ENCODE measurements around the gene GNPTG.

DNA sequence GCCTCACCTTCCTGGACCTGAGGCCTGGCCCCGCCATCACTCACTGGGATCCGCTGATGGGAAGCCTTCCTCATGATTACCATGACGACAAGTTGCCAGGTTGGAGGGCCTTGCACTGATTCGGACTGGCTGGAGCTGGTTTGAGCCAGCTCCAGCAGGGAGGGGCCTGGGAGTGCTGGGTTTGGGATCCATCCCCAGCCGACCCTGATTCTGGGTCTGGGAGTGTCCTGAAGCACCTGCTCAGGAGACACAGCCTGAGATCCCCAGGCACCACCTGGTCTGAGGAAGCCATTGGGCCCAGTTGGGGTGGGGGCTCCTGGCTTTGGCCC, 24.1 kb upstream of the GNPTG start:
- TF ChIP-seq, protein P1, sequence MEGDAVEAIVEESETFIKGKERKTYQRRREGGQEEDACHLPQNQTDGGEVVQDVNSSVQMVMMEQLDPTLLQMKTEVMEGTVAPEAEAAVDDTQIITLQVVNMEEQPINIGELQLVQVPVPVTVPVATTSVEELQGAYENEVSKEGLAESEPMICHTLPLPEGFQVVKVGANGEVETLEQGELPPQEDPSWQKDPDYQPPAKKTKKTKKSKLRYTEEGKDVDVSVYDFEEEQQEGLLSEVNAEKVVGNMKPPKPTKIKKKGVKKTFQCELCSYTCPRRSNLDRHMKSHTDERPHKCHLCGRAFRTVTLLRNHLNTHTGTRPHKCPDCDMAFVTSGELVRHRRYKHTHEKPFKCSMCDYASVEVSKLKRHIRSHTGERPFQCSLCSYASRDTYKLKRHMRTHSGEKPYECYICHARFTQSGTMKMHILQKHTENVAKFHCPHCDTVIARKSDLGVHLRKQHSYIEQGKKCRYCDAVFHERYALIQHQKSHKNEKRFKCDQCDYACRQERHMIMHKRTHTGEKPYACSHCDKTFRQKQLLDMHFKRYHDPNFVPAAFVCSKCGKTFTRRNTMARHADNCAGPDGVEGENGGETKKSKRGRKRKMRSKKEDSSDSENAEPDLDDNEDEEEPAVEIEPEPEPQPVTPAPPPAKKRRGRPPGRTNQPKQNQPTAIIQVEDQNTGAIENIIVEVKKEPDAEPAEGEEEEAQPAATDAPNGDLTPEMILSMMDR (IDR thresholded peaks at IDR 0.05) = no peak
- TF ChIP-seq TEAD4 (IDR thresholded peaks at IDR 0.05; ENCODE audit: borderline replicate concordance, insufficient read depth) (no peak), POLR2AphosphoS5 (IDR thresholded peaks at IDR 0.05; ENCODE audit: low read depth, low read length) (no peak), ELF1 (IDR thresholded peaks at IDR 0.05) (no peak), TCF12 (IDR thresholded peaks at IDR 0.05) (no peak), EP300 (IDR thresholded peaks at IDR 0.05; ENCODE audit: borderline replicate concordance in 1 of 2, low read depth in 1 of 2, low read length in 1 of 2) (no peak), FOXM1 (IDR thresholded peaks at IDR 0.05; ENCODE audit: low read depth) (no peak), TAF1 (IDR thresholded peaks at IDR 0.05; ENCODE audit: borderline replicate concordance, low read depth, low read length) (no peak), RCOR1 (IDR thresholded peaks at IDR 0.05; ENCODE audit: low read length) (no peak)
